ENCODE data around the gene NKD1.

The NKD1 gene

GRCh38 chr16:50603206-50604064 lies 55.2 kb downstream of the NKD1 start:
- DNase-seq, result no peak

- no peak for DNase-seq
Measured at GRCh38 chr16:50604065-50604418, 55.8 kb downstream of the NKD1 start.

DNA sequence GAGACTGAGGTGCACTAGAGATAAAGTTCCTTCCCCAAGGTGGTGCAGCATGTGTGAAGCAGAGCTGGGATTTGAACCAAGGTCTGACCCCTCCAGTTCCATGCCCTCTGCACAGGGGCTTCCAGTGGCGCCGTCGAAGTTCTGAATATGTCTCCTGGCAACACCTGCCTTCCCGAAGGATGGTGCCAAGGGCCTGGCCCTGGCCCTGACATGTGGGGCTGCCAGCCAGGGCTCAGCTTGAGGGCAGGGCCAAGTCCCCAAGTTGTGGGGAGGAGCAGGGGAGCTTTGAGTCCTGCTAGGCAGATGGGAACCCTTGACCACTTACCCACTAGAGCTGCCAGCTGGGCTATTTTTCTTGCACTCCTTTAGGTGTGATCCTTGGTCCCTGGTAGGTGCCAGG lies 56.4 kb downstream of the NKD1 start:
- DNase-seq, result no peak

DNA sequence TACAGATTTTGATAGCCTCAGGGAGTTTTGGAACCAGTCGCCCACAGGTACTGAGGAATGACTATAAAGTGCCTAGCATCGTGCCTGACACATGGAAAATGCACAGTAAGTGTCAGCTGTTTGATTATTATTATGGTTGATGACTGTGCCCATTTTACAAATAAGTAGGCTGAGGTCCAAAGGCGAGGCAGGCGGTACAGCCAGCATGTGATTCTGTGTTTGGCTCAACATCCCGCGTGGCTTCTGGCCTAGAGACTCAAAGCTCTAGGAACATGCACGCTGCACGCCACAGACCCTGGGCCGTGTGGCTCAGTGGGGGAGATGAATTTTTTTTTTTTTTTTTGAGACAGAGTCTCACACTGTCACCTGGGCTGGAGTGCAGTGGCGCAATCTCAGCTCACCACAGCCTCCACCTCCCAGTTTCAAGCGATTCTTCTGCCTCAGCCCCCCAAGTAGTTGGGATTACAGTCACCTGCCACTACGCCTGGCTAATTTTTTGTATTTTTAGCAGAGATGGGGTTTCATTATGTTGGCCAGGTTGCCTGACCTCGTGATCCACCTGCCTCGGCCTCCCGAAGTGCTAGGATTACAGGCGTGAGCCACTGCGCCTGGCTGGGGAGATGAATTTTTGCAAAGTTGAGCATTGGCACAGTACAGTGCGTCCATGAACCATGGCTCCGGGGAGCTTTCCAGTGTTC lies 57.7 kb downstream of the NKD1 start:
- DNase-seq, result no peak

GRCh38 chr16:50606431-50607050 lies 58.3 kb downstream of the NKD1 start:
- no peak for DNase-seq

DNA sequence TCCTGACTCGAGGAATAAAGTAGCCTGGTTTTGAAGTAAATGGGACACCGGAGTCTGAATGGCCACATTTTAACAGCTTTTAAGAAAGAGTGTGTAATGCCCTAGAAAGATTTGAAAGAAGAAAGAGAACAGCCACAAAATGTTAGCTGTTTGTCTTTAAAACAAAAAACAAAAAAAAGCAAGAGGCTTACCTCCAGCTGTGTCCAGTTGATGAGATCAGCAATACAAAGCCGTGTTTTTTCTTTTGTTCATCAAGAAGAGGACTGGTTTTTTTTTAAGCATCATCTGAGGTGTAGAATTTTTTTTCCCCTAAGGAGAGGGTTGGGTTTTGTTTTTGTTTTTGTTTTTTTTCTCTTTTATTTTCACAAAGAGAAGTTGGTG lies 58.8 kb downstream of the NKD1 start:
- no peak for DNase-seq

- no peak for DNase-seq
Measured at GRCh38 chr16:50607447-50607846, 59.3 kb downstream of the NKD1 start.

DNA sequence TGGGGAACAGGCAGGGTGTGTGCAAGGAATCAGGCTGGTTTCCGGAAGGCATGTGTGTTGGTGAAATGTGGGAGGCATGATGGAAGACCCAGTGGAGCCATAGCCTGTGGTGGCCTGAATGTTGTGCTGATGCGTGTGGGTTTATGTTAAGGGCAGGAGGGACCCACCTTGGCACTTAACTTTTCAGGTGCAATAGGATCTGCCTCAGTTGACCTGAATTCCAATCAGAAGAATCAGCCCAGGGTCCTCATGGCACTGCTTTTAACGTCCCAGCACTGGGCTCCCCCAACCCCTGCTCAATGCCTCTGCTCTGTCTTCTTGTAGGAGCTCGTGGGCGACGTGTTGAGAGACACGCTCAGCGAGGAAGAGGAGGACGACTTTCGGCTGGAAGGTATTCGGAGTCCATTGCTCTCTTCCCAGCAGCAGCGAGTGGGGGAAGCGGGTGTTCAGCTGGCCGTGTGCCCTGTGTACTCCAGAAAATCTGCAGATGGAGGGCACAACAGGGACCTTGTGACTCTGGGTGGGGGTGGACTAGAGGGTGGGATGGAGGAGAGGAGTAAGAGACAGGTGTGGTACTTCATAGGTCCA lies 59.9 kb downstream of the NKD1 start:
- no peak for DNase-seq

- DNase-seq, result no peak
Measured at GRCh38 chr16:50609049-50609448, 60.9 kb downstream of the NKD1 start.

GRCh38 chr16:50609471-50609870 lies 61.3 kb downstream of the NKD1 start:
- no peak for DNase-seq

GRCh38 chr16:50610331-50611262 lies 62.4 kb downstream of the NKD1 start:
- no peak for DNase-seq

DNA sequence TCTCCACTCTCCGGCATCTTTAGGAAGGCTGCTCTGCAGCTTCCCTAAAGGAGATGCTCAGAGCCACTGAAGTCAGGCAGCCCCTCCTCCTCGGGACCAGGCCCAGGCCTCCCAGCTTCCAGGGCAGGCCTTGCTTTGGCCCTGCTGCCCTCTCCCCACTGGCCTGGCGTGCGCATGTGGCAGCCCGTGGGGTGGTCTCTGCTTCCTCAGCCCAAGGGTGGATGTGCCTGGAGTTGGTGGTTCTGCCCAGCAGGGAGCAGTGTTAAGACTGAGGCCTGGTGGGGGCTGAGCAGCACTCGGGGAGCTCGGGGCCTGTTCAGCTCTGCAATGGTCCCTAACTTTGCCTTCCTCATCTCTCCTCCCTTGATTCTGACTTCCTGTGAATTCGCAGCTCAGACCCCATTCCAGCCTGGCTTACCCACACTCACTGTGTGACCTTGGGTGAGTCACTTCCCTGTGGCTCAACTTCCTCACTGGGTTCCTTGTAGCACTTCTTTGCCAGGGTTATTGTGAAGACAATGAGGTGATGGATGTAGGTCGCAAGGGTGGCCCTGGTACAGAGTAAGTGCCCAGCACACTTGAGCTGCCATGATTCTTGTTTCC lies 63.2 kb downstream of the NKD1 start:
- no peak for DNase-seq

DNA sequence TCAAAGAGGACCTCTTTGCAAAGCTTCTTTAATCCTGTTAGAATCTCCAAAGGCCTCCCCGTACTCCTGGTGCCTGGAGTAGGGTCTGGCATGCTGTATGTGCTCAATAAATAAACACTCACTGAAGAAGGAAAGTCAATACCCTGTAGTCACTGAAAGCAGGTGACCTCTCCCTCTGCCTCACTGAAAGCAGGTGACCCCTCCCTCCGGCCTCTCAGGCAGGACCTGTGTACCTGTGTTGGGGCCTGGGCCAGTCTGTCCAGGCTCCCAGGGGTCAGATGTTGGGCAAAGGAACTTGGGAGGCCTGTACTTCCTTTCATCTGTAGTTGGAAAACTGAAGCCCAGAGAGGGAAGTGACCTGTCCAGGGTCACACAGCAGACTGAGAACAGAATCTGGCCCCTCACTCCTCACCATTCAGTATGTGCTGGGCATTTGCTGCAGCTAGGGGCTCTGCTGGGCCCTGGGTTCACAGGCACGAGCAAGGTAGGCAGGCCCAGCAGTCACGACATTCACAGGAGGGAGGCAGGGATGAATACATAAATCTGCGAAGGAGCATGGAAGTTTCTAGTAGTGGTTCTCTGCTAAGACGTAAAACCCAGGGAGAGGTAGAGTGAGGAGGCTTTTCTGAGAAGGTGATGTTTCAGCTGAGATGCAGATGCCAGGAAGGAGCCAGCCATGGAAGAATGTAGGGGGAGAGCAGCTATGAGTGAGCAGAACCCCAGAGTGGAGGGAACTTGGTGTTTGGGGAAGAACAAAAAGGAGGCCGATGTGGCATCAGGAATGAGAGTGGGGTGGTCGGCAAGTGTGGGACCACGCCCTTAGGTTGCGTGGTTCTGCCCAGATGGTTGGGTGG lies 64.0 kb downstream of the NKD1 start:
- no peak for DNase-seq

- DNase-seq, result no peak
Measured at GRCh38 chr16:50612849-50613198, 64.6 kb downstream of the NKD1 start.

DNA sequence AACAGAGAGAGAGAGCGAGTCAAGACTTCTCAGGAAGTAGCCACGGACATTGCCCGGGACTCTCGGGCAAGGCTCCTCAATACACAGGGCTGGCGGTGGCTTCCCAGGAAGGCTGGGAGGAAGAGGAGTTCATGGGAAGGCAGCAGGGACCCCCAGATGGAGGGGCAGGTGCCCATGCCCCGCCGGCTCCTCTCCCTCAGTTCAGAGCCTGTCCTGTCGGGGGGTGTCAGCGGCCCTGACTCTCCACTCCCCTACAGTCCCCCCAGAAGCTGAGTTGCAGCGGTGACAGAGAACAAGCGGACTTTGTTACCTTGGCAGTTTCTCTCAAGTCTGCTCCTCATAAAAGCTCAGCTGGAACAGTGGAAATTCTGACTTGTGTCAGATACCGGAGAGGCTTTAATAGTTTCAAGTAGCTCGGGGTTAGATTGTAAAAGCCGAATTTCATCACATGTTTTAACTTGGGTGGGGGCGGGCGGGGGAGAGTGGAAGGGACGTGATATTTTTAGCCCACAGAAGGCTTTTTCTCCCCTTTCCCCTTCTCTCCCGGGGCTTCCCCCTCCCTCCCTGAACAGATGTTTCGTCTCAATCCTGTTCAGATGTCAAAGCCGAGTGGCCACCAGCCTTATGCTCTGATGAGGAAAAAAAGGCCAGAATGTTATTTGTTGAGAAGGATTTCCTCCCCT lies 65.2 kb downstream of the NKD1 start:
- DNase-seq, result no peak

DNA sequence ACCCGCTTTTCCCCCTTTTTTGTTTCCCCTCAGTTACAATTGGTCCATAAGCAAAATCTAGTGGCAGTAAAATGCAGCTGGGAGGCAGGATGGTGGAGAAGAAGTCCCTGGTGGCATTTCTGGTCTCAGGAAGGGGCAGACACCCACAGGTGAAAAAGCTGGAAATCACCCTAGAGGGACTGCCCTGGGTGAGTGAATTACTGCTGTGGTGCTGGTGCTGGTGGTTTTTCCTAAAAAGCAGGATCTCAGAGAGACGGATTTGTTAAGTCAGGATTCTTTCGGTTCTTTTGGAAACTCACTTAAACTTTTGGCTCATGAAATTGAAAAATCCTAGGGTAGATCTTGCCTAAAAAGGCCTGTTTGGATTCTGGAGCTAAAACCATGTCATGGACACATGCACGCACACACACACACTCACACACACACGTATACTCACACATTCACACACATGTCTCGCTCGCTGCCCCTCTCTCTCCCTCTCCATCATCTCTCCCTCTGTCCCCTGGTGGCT lies 65.8 kb downstream of the NKD1 start:
- no peak for DNase-seq

- no peak for DNase-seq
Measured at GRCh38 chr16:50614955-50615724, 66.9 kb downstream of the NKD1 start.

DNA sequence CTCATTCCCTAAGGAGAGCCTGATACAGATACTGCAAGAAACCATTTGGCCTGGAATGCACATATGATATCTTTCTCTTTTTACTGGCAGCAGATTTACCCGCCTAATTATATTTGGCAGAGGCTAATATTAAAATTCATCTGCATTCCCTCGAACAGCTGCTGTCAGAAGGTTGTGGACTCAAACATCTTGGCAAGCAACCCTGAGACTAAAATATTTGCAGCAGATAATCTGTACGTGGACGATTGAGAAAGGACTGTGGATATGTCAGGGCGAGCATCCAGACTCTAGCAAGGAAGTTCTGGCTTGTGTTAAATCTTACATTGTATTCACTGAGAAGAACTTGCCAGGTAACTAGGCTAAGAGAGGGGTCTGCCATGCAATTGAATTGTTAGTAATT lies 67.7 kb downstream of the NKD1 start:
- no peak for DNase-seq

GRCh38 chr16:50616386-50616785 lies 68.2 kb downstream of the NKD1 start:
- DNase-seq, result no peak

Data from NCI-H2171 (cell line).